Common myeloid progenitor, CD34-positive (primary cell): ENCODE results near the gene KLHL36.
"Not testable (repeated sequence)": the region's sequence is repeated elsewhere in the genome, so short reads cannot be mapped to it uniquely, and the experiment has no call there.

Source experiments
- CTCF ChIA-PET: fragments of 350-600 bp; sonication (Branson Sonifier 250); formaldehyde crosslinking; loops from one replicate; lab custom pipeline; 2021; ENCODE audit warnings: antibody characterized with exemption; lab: Charles Lee
- POLR2A ChIA-PET: fragments of 350-600 bp; sonication (Branson Sonifier 250); formaldehyde crosslinking; loops from one replicate; lab custom pipeline; 2021; ENCODE audit warnings: antibody characterized with exemption; lab: Charles Lee
- DNase-seq, 3 donors: peaks; one replicate each; pipeline versions ENCODE4 v3.0.0 to v3.0.0-alpha.2; 2013
- H3K27ac ChIP-seq, 2 experiments: 1 replicate in 1 of 2; 2 replicates in 1 of 2; pipeline ENCODE4 v1.7.0; 2013; ENCODE audit warnings: inconsistent platforms in 2 of 2, low read length in 2 of 2, mild to moderate bottlenecking in 2 of 2, low read depth in 1 of 2, moderate library complexity in 1 of 2; ENCODE audit not compliant: severe bottlenecking in 2 of 2, insufficient read depth in 1 of 2, poor library complexity in 1 of 2
- H3K27me3 ChIP-seq, 5 experiments: replicated peaks in 2 of 5; 1 replicate in 3 of 5; 2 replicates in 2 of 5; pipeline versions ENCODE4 v1.6.1 to v1.7.0; 2013; ENCODE audit warnings: low read length in 4 of 5, mild to moderate bottlenecking in 2 of 5, moderate library complexity in 2 of 5, inconsistent platforms in 1 of 5; ENCODE audit not compliant: insufficient read depth in 5 of 5, control insufficient read depth in 4 of 5
- H3K36me3 ChIP-seq, 4 experiments: 1 replicate in 2 of 4; 2 replicates in 2 of 4; pipeline versions ENCODE4 v1.6.1 to v1.7.0; 2013; ENCODE audit warnings: low read length in 3 of 4, control low read depth in 1 of 4, mild to moderate bottlenecking in 1 of 4; ENCODE audit not compliant: control insufficient read depth in 4 of 4, insufficient read depth in 4 of 4
- H3K4me1 ChIP-seq, 4 experiments: 1 replicate in 3 of 4; 2 replicates in 1 of 4; pipeline versions ENCODE4 v1.6.1 to v1.7.1; 2013; ENCODE audit warnings: low read length in 3 of 4, mild to moderate bottlenecking in 3 of 4, control low read depth in 1 of 4, inconsistent platforms in 1 of 4, moderate library complexity in 1 of 4; ENCODE audit not compliant: control insufficient read depth in 4 of 4, insufficient read depth in 4 of 4; ENCODE audit errors: control extremely low read depth in 1 of 4
- H3K4me3 ChIP-seq, 7 experiments: 1 replicate in 4 of 7; 2 replicates in 3 of 7; pipeline versions ENCODE4 v1.5.1 to v1.7.0; 2013; ENCODE audit warnings: mild to moderate bottlenecking in 7 of 7, low read length in 6 of 7, moderate library complexity in 6 of 7, inconsistent platforms in 2 of 7, low read depth in 2 of 7, control low read depth in 1 of 7; ENCODE audit not compliant: insufficient read depth in 4 of 7, control insufficient read depth in 1 of 7; ENCODE audit errors: extremely low read depth in 1 of 7
- H3K9me3 ChIP-seq, 5 experiments: 1 replicate in 4 of 5; 2 replicates in 1 of 5; pipeline versions ENCODE4 v1.6.1 to v1.7.1; 2013; ENCODE audit warnings: low read length in 4 of 5, mild to moderate bottlenecking in 2 of 5, inconsistent platforms in 1 of 5, low read depth in 1 of 5, moderate library complexity in 1 of 5; ENCODE audit not compliant: control insufficient read depth in 4 of 5, insufficient read depth in 2 of 5; ENCODE audit errors: control extremely low read depth in 1 of 5
- WGBS: methylation state at CpG from one replicate; pipeline ENCODE4 v1.1.5; 2013; ENCODE audit not compliant: insufficient coverage; 5-methylcytosine and 5-hydroxymethylcytosine counted together

Gene KLHL36

DNA sequence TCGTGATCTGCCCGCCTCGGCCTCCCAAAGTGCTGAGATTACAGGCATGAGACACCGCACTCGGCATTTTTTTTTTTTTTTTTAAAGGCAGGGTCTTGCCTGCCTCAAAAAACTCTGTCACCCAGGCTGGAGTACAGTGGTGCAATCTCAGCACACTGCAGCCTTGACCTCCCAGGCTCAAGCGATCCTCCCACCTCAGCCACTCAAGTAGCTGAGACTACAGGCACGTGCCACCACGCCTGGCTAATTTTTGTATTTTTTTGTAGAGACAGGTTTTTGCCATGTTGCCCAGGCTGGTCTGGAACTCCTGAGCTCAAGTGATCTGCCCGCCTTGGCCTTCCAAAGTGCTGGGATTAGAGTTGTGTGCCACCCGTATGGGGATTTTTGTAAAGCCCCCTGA, 27.4 kb upstream of the KLHL36 start:
- H3K36me3 ChIP-seq, H3K9me3 ChIP-seq, DNase-seq, H3K27ac ChIP-seq, H3K4me3 ChIP-seq, POLR2A ChIA-PET, H3K27me3 ChIP-seq: not testable (repeated sequence)
- WGBS: 94% methylated on average over 7 of the region's 10 CpGs
- peaks cover 0 to 20% (median 17%) of the 10 kb centered on the region in 4 experiments for H3K4me1 ChIP-seq
- CTCF ChIA-PET: interaction anchor here (0.6 to 7.1 kb wide), 15 partner anchors 13 to 254 kb away, joined by 3 to 151 read pairs (median 4); no protein-coding TSS in a partner anchor

DNA sequence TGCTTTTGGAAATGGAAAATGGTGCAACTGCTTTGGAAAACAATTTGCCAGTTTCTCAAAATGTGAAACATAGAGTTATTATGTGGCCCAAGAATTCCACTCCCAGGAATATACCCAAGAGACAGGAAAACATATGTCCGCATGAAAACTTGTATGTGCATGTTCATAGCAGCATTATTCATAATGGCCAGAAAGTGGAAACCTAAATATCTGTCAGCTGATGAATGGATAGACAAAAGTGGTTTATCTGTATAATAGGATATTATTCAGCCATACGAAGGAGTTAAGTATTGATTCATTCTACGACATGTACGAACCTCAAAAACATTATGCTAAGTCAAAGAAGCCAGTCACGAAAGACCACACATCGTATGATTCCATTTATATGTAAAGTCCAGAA, 22.8 kb upstream of the KLHL36 start:
- DNase-seq: no peak
- Histone ChIP-seq H3K4me3 (no peak overlapping the region), H3K4me1 (peaks cover 0 to 3% (median under 1%) of the 10 kb centered on the region in 4 experiments), H3K27ac (no peak overlapping the region), H3K36me3 (no peaks in the 10 kb centered on the region), H3K9me3 (no peaks in the 10 kb centered on the region), H3K27me3 (no peaks in the 10 kb centered on the region)
- ChIA-PET POLR2A (no interaction called here), CTCF (interaction anchor here (1.1 to 5.2 kb wide), 2 partner anchors 112 to 115 kb away, joined by 3 to 34 read pairs; no protein-coding TSS in a partner anchor)
- WGBS: 100% methylated on average over 4 of the region's 6 CpGs

DNA sequence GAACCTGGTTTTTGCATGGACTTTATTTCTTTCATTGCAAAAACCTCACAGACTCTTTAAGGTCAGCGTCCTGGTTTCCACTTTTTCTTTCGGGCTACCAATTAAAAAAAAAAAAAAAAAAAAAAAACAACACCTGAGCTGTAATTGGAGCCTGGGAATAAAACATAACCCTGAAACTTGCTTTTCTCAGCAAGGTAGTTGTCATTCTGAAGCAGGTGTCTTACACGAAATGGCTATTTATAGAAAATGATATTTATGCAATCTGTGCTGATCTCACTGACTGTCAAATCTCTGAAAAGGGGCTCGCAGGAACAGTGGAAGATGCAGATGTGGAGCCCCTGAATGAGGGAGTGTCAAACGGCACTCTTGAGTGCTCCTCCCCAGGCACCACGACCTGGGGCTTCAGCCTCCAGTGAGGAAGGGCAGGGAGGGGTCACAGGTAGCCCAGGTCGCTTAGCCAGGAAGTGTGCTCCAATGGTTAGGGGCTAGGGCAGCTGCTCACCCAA, 20.0 kb upstream of the KLHL36 start:
- ChIA-PET CTCF (interaction anchor here (0.6 to 3.0 kb wide), 3 partner anchors 81 to 111 kb away, joined by 3 to 11 read pairs (median 4); no protein-coding TSS in a partner anchor), POLR2A (interaction anchor here (0.6 kb wide), 1 partner anchor 20 kb away, joined by 4 read pairs; no protein-coding TSS in a partner anchor)
- WGBS: 90% methylated on average over 4 of the region's 7 CpGs
- Histone ChIP-seq H3K36me3 (no peaks in the 10 kb centered on the region), H3K4me1 (peaks cover 0 to 20% (median 9%) of the 10 kb centered on the region in 4 experiments), H3K27ac (no peak overlapping the region), H3K9me3 (no peaks in the 10 kb centered on the region), H3K27me3 (no peaks in the 10 kb centered on the region), H3K4me3 (no peak overlapping the region)
- no peak for DNase-seq

DNA sequence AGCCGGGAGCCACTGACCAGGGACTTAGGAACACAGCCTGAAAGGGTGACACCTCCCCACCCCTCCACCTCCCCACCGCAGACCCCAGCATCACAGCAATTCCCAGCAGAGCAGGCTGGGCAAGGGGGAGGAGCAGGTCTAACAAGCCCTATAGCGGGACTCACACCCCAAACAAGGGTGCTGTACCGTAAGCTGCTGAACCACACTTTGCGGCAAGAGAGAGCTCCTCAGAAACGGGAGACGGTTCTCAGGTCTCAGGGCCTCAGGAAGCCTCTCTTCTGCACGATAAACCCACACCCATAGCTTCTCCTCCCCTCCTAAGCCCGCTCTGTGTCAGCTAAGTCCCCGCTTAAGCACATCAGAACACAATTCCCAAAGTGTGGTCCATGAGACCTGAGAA, 18.7 kb upstream of the KLHL36 start:
- POLR2A ChIA-PET: no interaction called here
- Histone ChIP-seq H3K4me3 (no peak overlapping the region), H3K9me3 (no peaks in the 10 kb centered on the region), H3K27ac (no peak overlapping the region), H3K36me3 (no peaks in the 10 kb centered on the region), H3K27me3 (no peaks in the 10 kb centered on the region), H3K4me1 (peaks cover 0 to 20% (median 9%) of the 10 kb centered on the region in 4 experiments)
- CTCF ChIA-PET: interaction anchor here (1.3 to 3.0 kb wide), 2 partner anchors 108 to 109 kb away, joined by 4 to 11 read pairs; no protein-coding TSS in a partner anchor
- no peak for DNase-seq
- 89% methylated on average over 6 of the region's 10 CpGs for WGBS

DNA sequence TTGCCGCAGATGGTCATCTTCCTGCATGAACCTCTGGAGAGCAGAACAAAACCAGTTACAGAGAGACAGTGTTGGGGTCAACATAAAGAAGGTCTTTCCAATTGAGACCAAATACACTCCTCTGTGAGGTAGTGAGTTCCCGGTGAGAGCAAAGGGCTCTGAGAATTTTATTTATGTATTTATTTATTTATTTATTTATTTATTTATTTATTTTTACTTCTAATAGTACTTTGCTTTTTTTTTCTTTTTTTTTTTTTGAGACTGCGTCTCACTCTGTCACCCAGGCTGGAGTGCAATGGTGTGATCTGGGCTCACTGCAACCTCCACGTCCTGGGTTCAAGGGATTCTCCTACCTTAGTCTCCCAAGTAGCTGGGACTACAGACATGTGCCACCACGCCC, 18.3 kb upstream of the KLHL36 start:
- no peaks in the 10 kb centered on the region for H3K27me3 ChIP-seq
- H3K4me1 ChIP-seq: peaks cover 0 to 20% (median 9%) of the 10 kb centered on the region in 4 experiments
- H3K9me3 ChIP-seq: no peaks in the 10 kb centered on the region
- 100% methylated on average over 3 of the region's 5 CpGs for WGBS
- no peak overlapping the region for H3K4me3 ChIP-seq
- no peaks in the 10 kb centered on the region for H3K36me3 ChIP-seq
- ChIA-PET POLR2A (no interaction called here), CTCF (interaction anchor here (3.0 kb wide), 1 partner anchor 109 kb away, joined by 11 read pairs; no protein-coding TSS in a partner anchor)
- DNase-seq: no peak
- no peak overlapping the region for H3K27ac ChIP-seq

DNA sequence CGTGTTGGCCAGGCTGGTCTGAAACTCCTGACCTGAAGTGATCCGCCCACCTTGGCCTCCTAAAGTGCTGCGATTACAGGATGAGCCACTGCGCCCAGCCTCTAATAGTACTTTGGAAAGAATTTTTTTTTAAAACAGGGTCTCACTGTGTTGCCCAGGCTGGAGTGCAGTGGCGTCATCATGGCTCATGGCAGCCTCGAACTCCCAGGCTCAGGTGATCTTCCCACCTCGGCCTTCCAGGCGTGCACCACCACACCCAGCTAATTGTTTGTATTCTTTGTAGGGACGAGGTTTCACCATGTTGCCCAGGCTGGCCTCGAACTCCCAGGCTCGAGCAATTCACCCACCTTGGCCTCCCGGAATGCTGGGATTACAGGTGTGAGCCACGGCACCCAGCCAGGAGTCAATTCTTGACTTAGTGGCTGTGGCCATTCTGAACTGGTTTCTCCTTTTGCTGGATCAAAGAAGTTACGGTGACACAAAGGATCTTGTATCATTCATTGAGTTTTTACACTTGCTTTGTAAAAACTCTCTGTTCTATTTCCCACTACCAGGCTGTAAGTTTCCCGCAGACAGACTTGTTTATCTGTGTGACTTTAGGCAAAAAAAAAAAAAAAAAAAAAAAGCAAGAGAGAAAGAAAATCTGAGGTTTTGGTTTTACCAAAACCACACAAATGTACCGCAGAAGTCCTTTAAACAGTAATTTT, 17.7 kb upstream of the KLHL36 start:
- H3K4me3 ChIP-seq: no peak overlapping the region
- peaks cover 0 to 20% (median 9%) of the 10 kb centered on the region in 4 experiments for H3K4me1 ChIP-seq
- no peaks in the 10 kb centered on the region for H3K36me3 ChIP-seq
- no peak overlapping the region for H3K27ac ChIP-seq
- no peaks in the 10 kb centered on the region for H3K9me3 ChIP-seq
- POLR2A ChIA-PET: no interaction called here
- CTCF ChIA-PET: no interaction called here
- WGBS: 97% methylated on average over 12 of the region's 16 CpGs
- DNase-seq: no peak
- H3K27me3 ChIP-seq: no peaks in the 10 kb centered on the region

DNA sequence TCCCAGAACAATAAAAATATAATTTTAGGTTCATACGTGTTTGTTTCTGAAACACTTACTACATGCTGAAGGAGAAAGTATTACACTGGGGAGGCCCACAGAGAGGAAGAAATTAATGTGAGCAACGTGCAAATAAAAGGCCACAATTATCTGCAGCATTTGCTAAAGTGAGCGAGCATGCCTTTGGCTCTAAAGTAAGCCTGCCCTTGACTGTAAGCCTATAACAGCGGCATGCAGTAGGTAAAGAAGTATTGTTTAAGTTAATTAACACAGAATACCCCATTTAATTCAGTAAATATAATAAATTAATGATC, 17.2 kb upstream of the KLHL36 start:
- Histone ChIP-seq H3K4me3 (no peak overlapping the region), H3K27ac (no peak overlapping the region), H3K4me1 (peaks cover 0 to 20% (median 9%) of the 10 kb centered on the region in 4 experiments), H3K27me3 (peaks cover 0 to 1% (median 0%) of the 10 kb centered on the region in 5 experiments), H3K9me3 (no peaks in the 10 kb centered on the region), H3K36me3 (no peaks in the 10 kb centered on the region)
- CTCF ChIA-PET: interaction anchor here (1.2 to 1.5 kb wide), 2 partner anchors 32 to 94 kb away, joined by 3 to 4 read pairs; no protein-coding TSS in a partner anchor
- POLR2A ChIA-PET: no interaction called here
- 24% methylated on average over 2 of the region's 4 CpGs for WGBS
- no peak for DNase-seq
